IMR-90 (cell line): ENCODE measurements around the gene FBH1. TPM values are rescaled to one million over a fixed set of nuclear protein-coding genes. Genes with fewer than 3 reads are reported as not detected.

Experiments
- ATAC-seq: fragments of 200-7000 bp; cut with Tn5 transposase; 2 replicates; pipeline ENCODE4 v1.9.1; 2020; ENCODE audit warnings: low read depth, mild to moderate bottlenecking, moderate library complexity
- BruUV-seq: library from RNA; stranded (reverse); fragments of 400-500 nt; replicated peaks from 2 replicates; lab custom pipeline; 2021; lab: Mats Ljungman, UMichigan
- CTCF ChIA-PET: fragments of 300-600 bp; formaldehyde crosslinking; extraction: SDS; loops from one replicate; lab custom pipeline; 2021; ENCODE audit warnings: antibody characterized with exemption; lab: Yijun Ruan, JAX
- POLR2A ChIA-PET: fragments of 300-600 bp; sonication (Branson Sonifier 250); formaldehyde crosslinking; loops from one replicate; lab custom pipeline; 2022; ENCODE audit warnings: antibody characterized with exemption; ENCODE audit not compliant: unreplicated experiment; lab: Charles Lee
- DNase-seq: peaks from one replicate; pipeline ENCODE4 v3.0.0; 2013
- H2AFZ ChIP-seq: replicated peaks from 2 replicates; pipeline ENCODE3; 2013; ENCODE audit warnings: low read length, mild to moderate bottlenecking; ENCODE audit not compliant: poor library complexity
- H2AK5ac ChIP-seq: 2 replicates; pipeline ENCODE4 v1.6.1; 2013; ENCODE audit warnings: low read depth, low read length, inconsistent platforms
- H2AK9ac ChIP-seq: replicated peaks from 2 replicates; pipeline ENCODE3; 2013; ENCODE audit warnings: mild to moderate bottlenecking, low read depth, low read length, moderate library complexity; ENCODE audit not compliant: poor library complexity
- H2BK120ac ChIP-seq: 2 replicates; pipeline ENCODE4 v1.6.1; 2013; ENCODE audit warnings: low read depth, low read length, inconsistent platforms
- H2BK15ac ChIP-seq: 3 replicates; pipeline ENCODE4 v1.6.1; 2013; ENCODE audit warnings: low read depth, low read length, inconsistent platforms
- H2BK20ac ChIP-seq: 2 replicates; pipeline ENCODE4 v1.6.1; 2013; ENCODE audit warnings: low read depth, mild to moderate bottlenecking, inconsistent platforms, low read length, moderate library complexity
- H2BK5ac ChIP-seq: 2 replicates; pipeline ENCODE4 v1.6.1; 2013; ENCODE audit warnings: mild to moderate bottlenecking, low read depth, low read length, inconsistent platforms; ENCODE audit not compliant: poor library complexity, severe bottlenecking
- H3K14ac ChIP-seq: replicated peaks from 2 replicates; pipeline ENCODE4 v1.6.1; 2013; ENCODE audit warnings: low read depth, low read length, inconsistent platforms
- H3K18ac ChIP-seq: 2 replicates; pipeline ENCODE4 v1.6.1; 2013; ENCODE audit warnings: low read depth, low read length, control low read depth
- H3K23ac ChIP-seq: 2 replicates; pipeline ENCODE4 v1.6.1; 2013; ENCODE audit warnings: low read depth, low read length, inconsistent platforms
- H3K27ac ChIP-seq: 2 replicates; pipeline ENCODE4 v1.5.1; 2013; ENCODE audit warnings: mild to moderate bottlenecking, control low read depth, low read length; ENCODE audit not compliant: insufficient read depth
- H3K27me3 ChIP-seq: 2 replicates; pipeline ENCODE4 v1.6.1; 2013; ENCODE audit warnings: low read length; ENCODE audit not compliant: control insufficient read depth, insufficient read depth
- H3K36me3 ChIP-seq: 2 replicates; pipeline ENCODE4 v1.6.1; 2013; ENCODE audit warnings: low read length, mixed read lengths; ENCODE audit not compliant: control insufficient read depth, insufficient read depth
- H3K4ac ChIP-seq: 2 replicates; pipeline ENCODE4 v1.6.1; 2013; ENCODE audit warnings: low read depth, low read length, inconsistent platforms
- H3K4me1 ChIP-seq: 2 replicates; pipeline ENCODE4 v1.6.1; 2013; ENCODE audit warnings: low read length, mixed read lengths; ENCODE audit not compliant: control insufficient read depth, insufficient read depth
- H3K4me2 ChIP-seq: 2 replicates; pipeline ENCODE4 v1.6.1; 2013; ENCODE audit warnings: low read depth, mild to moderate bottlenecking, control low read depth, low read length, moderate library complexity
- H3K4me3 ChIP-seq: 2 replicates; pipeline ENCODE4 v1.5.1; 2013; ENCODE audit warnings: low read depth, mild to moderate bottlenecking, control low read depth, low read length, moderate library complexity; ENCODE audit not compliant: insufficient read depth
- H3K56ac ChIP-seq: 2 replicates; pipeline ENCODE4 v1.6.1; 2013; ENCODE audit warnings: low read length, inconsistent platforms; ENCODE audit not compliant: insufficient read depth; ENCODE audit errors: extremely low read depth
- H3K79me1 ChIP-seq, 2 experiments: 2 replicates each; pipeline ENCODE4 v1.6.1; 2013; ENCODE audit warnings: low read length in 2 of 2, inconsistent platforms in 1 of 2, low read depth in 1 of 2
- H3K9ac ChIP-seq: 2 replicates; pipeline ENCODE4 v1.6.1; 2013; ENCODE audit warnings: low read depth, low read length, control low read depth
- H3K9me1 ChIP-seq: 2 replicates; pipeline ENCODE4 v1.6.1; 2013; ENCODE audit warnings: low read length, inconsistent platforms; ENCODE audit not compliant: insufficient read depth
- H3K9me3 ChIP-seq: 2 replicates; pipeline ENCODE4 v1.6.1; 2013; ENCODE audit warnings: low read length; ENCODE audit not compliant: control insufficient read depth, insufficient read depth
- H4K20me1 ChIP-seq: 2 replicates; pipeline ENCODE4 v1.6.1; 2013; ENCODE audit warnings: low read length, inconsistent platforms; ENCODE audit not compliant: insufficient read depth
- H4K5ac ChIP-seq: 2 replicates; pipeline ENCODE4 v1.6.1; 2013; ENCODE audit warnings: mild to moderate bottlenecking, low read depth, low read length, control low read depth
- H4K8ac ChIP-seq, 2 experiments: 2 replicates each; pipeline ENCODE4 v1.6.1; 2013; ENCODE audit warnings: low read depth in 2 of 2, low read length in 2 of 2, control low read depth in 1 of 2, inconsistent platforms in 1 of 2
- H4K91ac ChIP-seq: 2 replicates; pipeline ENCODE4 v1.6.1; 2013; ENCODE audit warnings: low read depth, low read length, inconsistent platforms; ENCODE audit not compliant: insufficient read depth
- BHLHE40 ChIP-seq: fragments of 150-350 bp; IDR thresholded peaks from 2 replicates; pipeline ENCODE4 v1.6.1; 2016; ENCODE audit warnings: mild to moderate bottlenecking, low read depth, low read length
- CEBPB ChIP-seq: IDR thresholded peaks from 2 replicates; pipeline ENCODE4 v1.6.1; 2012; ENCODE audit warnings: low read depth, low read length, improper control_type of control experiment
- CHD1 ChIP-seq: IDR thresholded peaks from 2 replicates; pipeline ENCODE4 v1.6.1; 2012; ENCODE audit warnings: low read depth, low read length, improper control_type of control experiment
- FOS ChIP-seq: fragments of 150-350 bp; IDR thresholded peaks from 2 replicates; pipeline ENCODE4 v1.6.1; 2016; ENCODE audit warnings: low read depth, low read length
- MAFK ChIP-seq: IDR thresholded peaks from 2 replicates; pipeline ENCODE4 v1.6.1; 2012; ENCODE audit warnings: low read depth, low read length, improper control_type of control experiment
- MAZ ChIP-seq: IDR thresholded peaks from 2 replicates; pipeline ENCODE4 v1.6.1; 2012; ENCODE audit warnings: low read depth, mild to moderate bottlenecking, low read length, improper control_type of control experiment, moderate library complexity, borderline replicate concordance
- MXI1 ChIP-seq: IDR thresholded peaks from 2 replicates; pipeline ENCODE4 v1.6.1; 2012; ENCODE audit warnings: low read depth, mild to moderate bottlenecking, low read length, moderate library complexity, borderline replicate concordance
- NFE2L2 ChIP-seq: fragments of 150-350 bp; IDR thresholded peaks from 2 replicates; pipeline ENCODE4 v1.6.1; 2016; ENCODE audit warnings: low read depth, mild to moderate bottlenecking, low read length
- POLR2A ChIP-seq: IDR thresholded peaks from 2 replicates; pipeline ENCODE4 v1.6.1; 2012; ENCODE audit warnings: mild to moderate bottlenecking, low read depth, low read length
- RAD21 ChIP-seq: IDR thresholded peaks from 2 replicates; pipeline ENCODE4 v1.6.1; 2012; ENCODE audit warnings: low read length, improper control_type of control experiment
- RCOR1 ChIP-seq: IDR thresholded peaks from 2 replicates; pipeline ENCODE4 v1.6.1; 2012; ENCODE audit warnings: mild to moderate bottlenecking, low read length, improper control_type of control experiment; ENCODE audit not compliant: insufficient replicate concordance
- RFX5 ChIP-seq: IDR thresholded peaks from 2 replicates; pipeline ENCODE4 v1.8.0; 2012; ENCODE audit warnings: low read depth, mild to moderate bottlenecking, low read length, moderate library complexity
- SMC3 ChIP-seq: fragments of 150-350 bp; IDR thresholded peaks from 2 replicates; pipeline ENCODE4 v1.6.1; 2016; ENCODE audit warnings: low read depth, mild to moderate bottlenecking, antibody characterized with exemption, low read length, moderate library complexity
- USF2 ChIP-seq: fragments of 150-350 bp; IDR thresholded peaks from 2 replicates; pipeline ENCODE4 v1.6.1; 2017; ENCODE audit warnings: mild to moderate bottlenecking, antibody characterized with exemption, low read length, low read depth
- WGBS, 2 experiments: methylation state at CpG; one replicate each; pipeline versions ENCODE4 v1.1.5 to v1.1.7; 2013; ENCODE audit warnings: missing lambda C conversion rate in 2 of 2; ENCODE audit not compliant: insufficient read length in 1 of 2; ENCODE audit errors: extremely low coverage in 2 of 2; 5-methylcytosine and 5-hydroxymethylcytosine counted together
- dilution Hi-C: fragments of 300-500 bp; cut with HindIII; formaldehyde crosslinking; loops from one replicate; pipeline ENCODE4 v1.14.3; 2018; ENCODE audit warnings: low sequenced_read_pairs; ENCODE audit not compliant: unreplicated experiment
- in situ Hi-C: fragments of 300-500 bp; cut with MboI; formaldehyde crosslinking; loops from 3 replicates; pipeline ENCODE4 v1.14.3; 2019; ENCODE audit warnings: low sequenced_read_pairs, inconsistent platforms, mixed read lengths
- intact Hi-C: fragments of 100-400 bp; cut with micrococcal nuclease; formaldehyde crosslinking; loops from 2 replicates; pipeline ENCODE4 v1.10.0; 2022
- polyA plus RNA-seq, 3 experiments: library from polyadenylated mRNA; depleted of rRNA; stranded (reverse); fragments of >200 nt; gene quantifications; 2 replicates each; pipeline ENCODE4 v1.2.3, GENCODE V29; 2012; ENCODE audit warnings: low replicate concordance in 1 of 3
- total RNA-seq: library from RNA; depleted of rRNA; stranded (reverse); fragments of >200 nt; gene quantifications from 2 replicates; pipeline ENCODE4 v1.2.3, GENCODE V29; 2012
- TF ChIP-seq, protein P1 (sequence below): conservative IDR thresholded peaks from 2 replicates; pipeline ENCODE4 v1.5.1; 2012; ENCODE audit warnings: mild to moderate bottlenecking, low read depth, low read length, improper control_type of control experiment
- TF ChIP-seq, protein P2 (sequence below): fragments of 150-350 bp; IDR thresholded peaks from 2 replicates; pipeline ENCODE4 v1.6.1; 2016; ENCODE audit warnings: low read depth, mild to moderate bottlenecking, low read length, moderate library complexity, borderline replicate concordance

Gene FBH1
- total and polyA plus RNA-seq, 2 of the 4 experiments (the other 2 are of a cell fraction): 59.3 to 72.2 TPM

DNA sequence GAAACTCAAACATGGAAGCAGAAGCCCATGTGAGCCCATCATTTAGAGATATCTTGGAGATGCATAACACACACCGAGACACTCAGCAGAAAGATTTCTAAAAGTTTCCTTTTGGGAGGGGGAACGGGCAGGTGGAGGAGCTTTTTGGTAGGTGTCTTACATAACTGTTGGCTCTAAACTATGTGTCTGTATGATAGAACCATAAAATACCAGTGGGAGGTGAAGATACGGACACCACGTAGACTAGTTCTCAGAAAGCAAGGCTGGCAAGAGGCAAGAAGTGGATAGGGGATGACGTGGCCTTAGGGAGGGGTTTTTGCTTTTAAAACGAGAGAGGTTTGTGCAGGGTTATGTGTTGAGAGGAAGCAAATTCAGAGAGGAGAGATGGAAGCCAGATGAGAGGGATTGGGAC is 50.8 kb downstream of the FBH1 start:
- H4K20me1 ChIP-seq: no peaks in the 10 kb centered on the region; the same call in 1 of the 2 replicates
- H3K56ac ChIP-seq: no peak overlapping the region
- no peak overlapping the region for H2AK9ac ChIP-seq
- H3K79me1 ChIP-seq: peaks cover 4 to 12% of the 10 kb centered on the region in 2 experiments
- no peak overlapping the region for H2BK5ac ChIP-seq
- H3K9me3 ChIP-seq: no peaks in the 10 kb centered on the region
- H3K9me1 ChIP-seq: peaks cover 16% of the 10 kb centered on the region
- no peak overlapping the region for H3K9ac ChIP-seq
- DNase-seq (no peak), ATAC-seq (no peak)
- no peak overlapping the region for H3K23ac ChIP-seq
- no TSS peak for BruUV-seq
- H3K36me3 ChIP-seq: peaks cover 27% of the 10 kb centered on the region
- no peak overlapping the region for H3K4ac ChIP-seq
- H2BK20ac ChIP-seq: no peak overlapping the region
- dilution Hi-C loops: no loop called here
- no peak for TF ChIP-seq CHD1
- TF ChIP-seq, protein P1, sequence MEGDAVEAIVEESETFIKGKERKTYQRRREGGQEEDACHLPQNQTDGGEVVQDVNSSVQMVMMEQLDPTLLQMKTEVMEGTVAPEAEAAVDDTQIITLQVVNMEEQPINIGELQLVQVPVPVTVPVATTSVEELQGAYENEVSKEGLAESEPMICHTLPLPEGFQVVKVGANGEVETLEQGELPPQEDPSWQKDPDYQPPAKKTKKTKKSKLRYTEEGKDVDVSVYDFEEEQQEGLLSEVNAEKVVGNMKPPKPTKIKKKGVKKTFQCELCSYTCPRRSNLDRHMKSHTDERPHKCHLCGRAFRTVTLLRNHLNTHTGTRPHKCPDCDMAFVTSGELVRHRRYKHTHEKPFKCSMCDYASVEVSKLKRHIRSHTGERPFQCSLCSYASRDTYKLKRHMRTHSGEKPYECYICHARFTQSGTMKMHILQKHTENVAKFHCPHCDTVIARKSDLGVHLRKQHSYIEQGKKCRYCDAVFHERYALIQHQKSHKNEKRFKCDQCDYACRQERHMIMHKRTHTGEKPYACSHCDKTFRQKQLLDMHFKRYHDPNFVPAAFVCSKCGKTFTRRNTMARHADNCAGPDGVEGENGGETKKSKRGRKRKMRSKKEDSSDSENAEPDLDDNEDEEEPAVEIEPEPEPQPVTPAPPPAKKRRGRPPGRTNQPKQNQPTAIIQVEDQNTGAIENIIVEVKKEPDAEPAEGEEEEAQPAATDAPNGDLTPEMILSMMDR: no peak
- TF ChIP-seq MAFK: no peak
- no peak for TF ChIP-seq RAD21
- TF ChIP-seq NFE2L2: no peak
- no peak for TF ChIP-seq RCOR1
- no peak for TF ChIP-seq CEBPB
- no peak for TF ChIP-seq USF2
- TF ChIP-seq SMC3: no peak
- TF ChIP-seq, protein P2, sequence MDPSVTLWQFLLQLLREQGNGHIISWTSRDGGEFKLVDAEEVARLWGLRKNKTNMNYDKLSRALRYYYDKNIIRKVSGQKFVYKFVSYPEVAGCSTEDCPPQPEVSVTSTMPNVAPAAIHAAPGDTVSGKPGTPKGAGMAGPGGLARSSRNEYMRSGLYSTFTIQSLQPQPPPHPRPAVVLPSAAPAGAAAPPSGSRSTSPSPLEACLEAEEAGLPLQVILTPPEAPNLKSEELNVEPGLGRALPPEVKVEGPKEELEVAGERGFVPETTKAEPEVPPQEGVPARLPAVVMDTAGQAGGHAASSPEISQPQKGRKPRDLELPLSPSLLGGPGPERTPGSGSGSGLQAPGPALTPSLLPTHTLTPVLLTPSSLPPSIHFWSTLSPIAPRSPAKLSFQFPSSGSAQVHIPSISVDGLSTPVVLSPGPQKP: no peak
- TF ChIP-seq FOS: no peak
- no peak for TF ChIP-seq BHLHE40
- no peak for TF ChIP-seq RFX5
- TF ChIP-seq POLR2A: no peak
- no peak for TF ChIP-seq MXI1
- no peak for TF ChIP-seq MAZ
- H2BK120ac ChIP-seq: no peak overlapping the region
- H3K27me3 ChIP-seq: no peaks in the 10 kb centered on the region
- no peak overlapping the region for H3K4me3 ChIP-seq
- CTCF ChIA-PET: no interaction called here
- H3K27ac ChIP-seq: no peak overlapping the region
- 80% methylated on average over 6 of the region's 6 CpGs; no CpG with 5 or more reads in 1 of the 2 experiments for WGBS, 2 experiments
- no peak overlapping the region for H2AK5ac ChIP-seq
- intact Hi-C loops: no loop called here
- H4K91ac ChIP-seq: no peak overlapping the region
- H3K4me1 ChIP-seq: peaks cover 18% of the 10 kb centered on the region
- H2AFZ ChIP-seq: no peak overlapping the region
- H3K14ac ChIP-seq: no peak overlapping the region
- in situ Hi-C loops: no loop called here
- H4K5ac ChIP-seq: no peak overlapping the region
- H3K18ac ChIP-seq: no peak overlapping the region
- H2BK15ac ChIP-seq: no peak overlapping the region
- H3K4me2 ChIP-seq: no peak overlapping the region
- POLR2A ChIA-PET: no interaction called here
- no peak overlapping the region for H4K8ac ChIP-seq
